CD4-positive, alpha-beta T cell treated with Interleukin-2 at 100 ng/mL for 4 hours (primary cell): ENCODE results near the gene MTHFD2L.
"Not testable (repeated sequence)": the region's sequence is repeated elsewhere in the genome, so short reads cannot be mapped to it uniquely, and the experiment has no call there.

Experiments used
- DNase-seq: peaks from one replicate; pipeline ENCODE4 v3.0.0-alpha.2; 2020; ENCODE audit warnings: low spot score

MTHFD2L gene

DNA sequence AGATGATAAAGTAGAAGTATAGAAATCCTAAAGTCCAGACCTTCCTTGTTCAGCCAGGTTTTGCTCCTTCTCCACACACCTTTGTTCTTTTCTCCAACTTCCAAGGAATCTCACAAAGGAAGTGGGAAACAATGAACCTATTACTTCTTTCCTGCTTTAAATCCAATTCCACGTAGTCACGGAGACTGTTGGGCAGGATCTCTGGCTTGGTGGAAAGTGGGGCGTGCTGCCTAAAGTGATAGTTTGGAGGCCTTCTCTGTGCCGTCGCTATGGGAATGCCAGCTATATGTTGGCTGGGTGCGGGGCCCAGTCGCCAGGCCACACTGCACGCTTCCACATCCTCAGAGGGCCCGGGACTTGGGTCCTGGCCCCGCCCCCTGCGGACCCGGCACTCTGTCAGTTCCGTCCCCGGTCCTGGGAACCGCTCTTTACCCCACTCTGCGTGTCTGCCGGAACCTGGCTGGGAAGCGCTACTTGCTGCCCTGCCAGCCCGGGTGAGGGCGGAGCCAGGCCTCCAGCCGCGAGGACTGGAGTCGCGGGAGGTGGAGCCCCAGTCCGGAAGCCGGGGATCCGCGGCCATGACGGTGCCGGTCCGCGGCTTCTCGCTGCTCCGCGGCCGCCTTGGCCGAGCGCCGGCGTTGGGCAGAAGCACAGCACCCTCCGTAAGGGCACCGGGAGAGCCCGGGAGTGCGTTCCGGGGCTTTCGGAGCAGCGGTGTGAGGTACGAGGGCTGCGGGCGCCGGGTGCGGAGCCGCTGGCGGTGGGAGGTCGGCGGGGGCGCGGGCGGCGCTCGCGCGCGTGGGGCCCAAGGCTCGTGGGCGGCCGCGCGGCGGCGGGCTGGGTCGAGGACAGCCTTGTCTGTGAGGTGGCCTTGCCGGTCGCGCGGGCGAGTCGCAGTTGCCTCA, at the start of gene MTHFD2L:
MTHFD2L (plus strand) TSS at position 558 of the 905 bp plus-strand sequence; CDS start at position 579, 21 bp downstream.
- DNase-seq, result peak; percentile 72

GRCh38 chr4:74108457-74109115, 49.3 kb upstream of the MTHFD2L start:
- no peak for DNase-seq

GRCh38 chr4:74109116-74109869, 48.6 kb upstream of the MTHFD2L start:
- DNase-seq, result no peak

GRCh38 chr4:74109870-74110605, 47.9 kb upstream of the MTHFD2L start:
- no peak for DNase-seq

- no peak for DNase-seq
These were observed 47.2 kb upstream of the MTHFD2L start for GRCh38 chr4:74110670-74111069.

GRCh38 chr4:74111306-74111975, 46.5 kb upstream of the MTHFD2L start:
- DNase-seq, result no peak

GRCh38 chr4:74111990-74112389, 45.9 kb upstream of the MTHFD2L start:
- no peak for DNase-seq

- no peak for DNase-seq
These were observed 45.4 kb upstream of the MTHFD2L start for GRCh38 chr4:74112399-74113105.

DNA sequence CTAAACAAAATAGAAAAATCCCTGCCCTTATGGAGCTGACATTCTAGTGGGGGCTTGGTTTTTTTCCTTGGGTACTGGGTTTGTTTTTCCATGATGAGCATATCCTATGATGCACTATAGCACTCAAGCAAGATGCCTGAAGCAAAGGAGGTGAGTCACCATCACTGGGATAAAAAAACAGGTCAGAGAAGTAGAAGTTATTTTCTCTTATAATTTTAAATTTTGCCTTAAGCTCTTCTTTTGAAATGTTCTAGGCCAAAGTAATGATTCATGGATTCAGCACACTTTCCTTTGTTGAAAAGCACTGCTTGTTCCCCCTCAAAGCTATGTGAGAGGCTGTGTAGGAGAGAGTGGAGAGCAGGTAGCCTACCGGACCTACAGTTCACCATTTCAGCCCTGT, 43.7 kb upstream of the MTHFD2L start:
- DNase-seq, result no peak

- DNase-seq, result no peak
These were observed 40.8 kb upstream of the MTHFD2L start for GRCh38 chr4:74117024-74117534.

DNA sequence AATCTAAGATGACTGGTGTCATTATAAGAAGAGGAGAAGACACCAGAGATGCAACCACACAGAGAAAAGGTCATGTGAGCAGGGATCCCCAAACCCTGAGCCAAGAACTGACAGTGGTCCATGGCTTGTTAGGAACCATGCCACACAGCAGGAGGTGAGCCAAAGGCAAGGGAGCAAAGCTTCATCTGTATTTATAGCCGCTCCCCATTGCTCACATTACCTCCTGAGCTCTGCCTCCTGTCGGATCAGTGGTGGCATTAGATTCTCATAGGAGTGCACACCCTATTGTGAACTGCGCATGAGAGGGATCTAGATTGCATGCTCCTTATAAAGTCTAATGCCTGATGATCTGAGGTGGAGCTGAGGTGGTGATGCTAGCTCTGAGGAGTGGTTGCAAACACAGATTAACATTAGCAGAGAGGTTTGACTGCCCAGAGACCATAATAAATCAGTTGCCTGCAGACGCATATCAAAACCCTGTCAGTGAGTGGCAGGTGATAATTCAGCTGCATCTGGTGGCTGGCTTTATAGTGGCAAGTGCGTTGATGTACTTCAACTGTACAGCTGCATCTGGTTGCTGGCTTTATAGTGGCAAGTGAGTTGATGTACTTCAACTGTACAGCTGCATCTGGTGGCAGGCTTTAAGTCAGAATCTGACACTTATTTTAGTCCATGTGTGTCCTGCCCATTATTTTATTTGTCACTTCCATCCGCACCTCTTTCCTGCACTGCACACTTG, 39.1 kb upstream of the MTHFD2L start:
- DNase-seq, result no peak

GRCh38 chr4:74120086-74120485, 37.8 kb upstream of the MTHFD2L start:
- no peak for DNase-seq

DNA sequence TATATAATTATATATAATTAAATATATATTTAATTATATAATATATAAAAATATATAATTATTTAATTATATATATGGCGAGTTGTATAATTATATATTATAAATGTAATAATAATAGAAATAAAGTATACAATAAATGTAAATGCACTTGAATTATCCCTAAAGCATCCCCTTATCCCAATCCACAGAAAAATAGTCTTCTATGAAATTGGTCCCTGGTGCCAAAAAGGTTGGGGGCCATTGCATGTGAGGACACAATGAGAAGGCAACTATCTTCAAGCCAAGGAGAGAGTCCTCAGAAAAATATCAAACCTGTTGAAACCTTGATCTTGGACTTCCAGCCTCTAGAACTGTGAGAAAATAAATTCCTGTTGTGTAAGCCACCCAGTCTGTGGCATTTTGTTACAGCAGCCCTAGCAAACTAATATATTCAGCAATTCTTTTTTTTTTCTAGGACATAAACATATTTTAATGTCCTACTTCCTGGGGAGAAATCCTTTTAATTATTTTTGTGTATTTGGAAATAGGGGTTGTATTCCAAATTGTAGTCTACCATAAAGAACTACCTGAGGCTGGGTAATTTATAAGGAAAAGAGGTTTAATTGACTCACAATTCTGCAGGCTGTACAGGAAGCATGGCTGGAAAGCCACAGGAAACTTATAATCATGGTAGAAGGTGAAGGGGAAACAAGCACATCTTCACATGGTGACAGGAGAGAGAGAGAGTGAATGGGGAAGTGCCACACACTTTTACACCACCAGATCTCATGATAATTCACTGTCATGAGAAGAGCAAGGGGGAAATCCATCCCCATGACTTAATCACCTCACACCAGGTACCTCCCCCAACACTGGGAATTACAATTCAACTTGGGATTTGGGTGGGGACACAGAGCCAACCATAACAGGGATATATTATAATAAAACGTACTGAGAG, 36.0 kb upstream of the MTHFD2L start:
- DNase-seq, result no peak

DNA sequence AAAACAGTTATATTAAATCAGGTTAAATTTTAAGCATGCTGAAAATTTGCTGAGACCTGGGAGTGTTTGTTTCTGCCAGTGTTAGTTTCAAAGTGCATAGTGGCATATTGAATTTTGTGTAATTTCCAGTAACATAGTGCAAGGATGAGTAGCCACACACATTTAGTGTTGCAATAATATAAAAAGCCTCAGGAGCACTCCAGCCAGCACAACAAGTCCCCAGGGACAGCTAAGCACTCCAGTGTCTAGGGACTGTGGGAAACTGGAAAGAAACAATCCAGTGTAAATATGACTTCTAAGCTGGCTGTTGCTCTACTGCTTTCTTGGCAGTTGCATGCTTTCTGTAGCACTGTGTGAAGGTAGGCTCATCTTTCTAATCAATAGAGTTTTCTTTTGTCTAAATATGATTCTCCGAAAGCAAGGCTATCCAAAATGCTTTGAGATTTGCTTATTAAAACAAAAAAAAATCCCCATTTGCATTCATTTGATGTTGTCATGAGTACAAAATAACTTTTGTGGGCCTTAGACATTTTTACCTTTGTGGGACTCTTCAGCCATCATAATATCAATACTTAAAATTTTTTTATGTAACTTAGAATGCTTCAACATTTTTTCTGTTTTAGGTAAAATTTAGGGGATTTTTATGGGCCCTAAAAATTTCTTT, 34.7 kb upstream of the MTHFD2L start:
- no peak for DNase-seq

DNA sequence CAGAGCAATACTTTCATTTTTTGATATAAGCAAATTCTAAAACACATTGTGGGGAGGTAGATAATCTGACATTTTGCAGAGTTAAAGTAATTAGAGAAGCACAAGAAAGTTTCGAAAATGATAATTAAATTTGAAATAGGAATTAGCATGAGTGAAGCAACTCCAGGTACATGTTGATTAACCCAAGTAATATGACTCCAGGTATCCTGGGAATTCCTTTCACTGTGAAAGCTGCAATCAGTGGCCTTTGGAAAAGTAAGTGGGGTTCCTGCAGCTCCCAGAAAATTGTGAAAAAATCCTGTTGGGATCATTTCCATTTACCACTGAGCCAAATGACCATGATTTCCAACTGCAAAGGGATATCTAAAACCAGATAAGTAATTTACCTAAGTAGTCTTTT, 32.9 kb upstream of the MTHFD2L start:
- DNase-seq, result no peak

DNA sequence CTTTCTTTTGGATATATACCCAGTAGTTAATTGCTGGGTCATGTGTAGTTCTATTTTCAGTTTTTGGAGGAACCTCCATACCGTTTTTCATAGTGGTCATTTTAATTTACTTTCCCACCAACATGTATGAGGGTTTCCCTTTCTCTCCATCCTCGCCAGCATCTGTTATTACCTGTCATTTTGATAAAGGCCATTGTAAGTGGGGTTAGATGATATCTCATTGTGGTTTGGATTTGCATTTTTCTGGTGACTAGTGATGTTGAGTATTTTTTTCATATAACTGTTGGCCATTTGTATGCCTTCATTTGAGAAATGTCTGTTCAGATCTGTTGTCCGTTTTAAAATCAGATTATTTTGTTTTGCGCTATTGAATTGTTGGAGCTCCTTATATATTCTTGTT, 30.2 kb upstream of the MTHFD2L start:
- DNase-seq, result no peak

GRCh38 chr4:74130843-74131242, 27.1 kb upstream of the MTHFD2L start:
- DNase-seq, result not testable (repeated sequence)

DNA sequence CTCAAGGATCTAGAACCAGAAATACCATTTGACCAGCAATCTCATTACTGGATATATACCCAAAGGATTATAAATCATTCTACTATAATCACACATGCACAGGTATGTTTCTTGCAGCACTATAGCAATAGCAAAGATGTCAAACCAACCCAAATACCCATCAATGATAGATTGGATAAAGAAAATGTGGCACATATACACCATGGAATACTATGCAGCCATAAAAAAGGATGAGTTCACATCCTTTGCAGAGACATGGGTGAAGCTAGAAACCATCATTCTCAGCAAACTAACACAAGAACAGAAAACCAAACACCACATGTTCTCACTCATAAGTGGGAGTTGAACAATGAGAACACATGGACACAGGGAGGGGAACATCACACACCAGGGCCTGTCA, 25.7 kb upstream of the MTHFD2L start:
- DNase-seq, result not testable (repeated sequence)
